ENCODE results near the gene CARD6. TPM values are rescaled to one million over a fixed set of nuclear protein-coding genes. Genes with fewer than 3 reads are reported as not detected.
"Not testable (repeated sequence)": the region's sequence is repeated elsewhere in the genome, so short reads cannot be mapped to it uniquely, and the experiment has no call there.

Gene CARD6
- total RNA-seq, 2 experiments from 2014 or later, result 4.4 to 4.6 TPM

DNA sequence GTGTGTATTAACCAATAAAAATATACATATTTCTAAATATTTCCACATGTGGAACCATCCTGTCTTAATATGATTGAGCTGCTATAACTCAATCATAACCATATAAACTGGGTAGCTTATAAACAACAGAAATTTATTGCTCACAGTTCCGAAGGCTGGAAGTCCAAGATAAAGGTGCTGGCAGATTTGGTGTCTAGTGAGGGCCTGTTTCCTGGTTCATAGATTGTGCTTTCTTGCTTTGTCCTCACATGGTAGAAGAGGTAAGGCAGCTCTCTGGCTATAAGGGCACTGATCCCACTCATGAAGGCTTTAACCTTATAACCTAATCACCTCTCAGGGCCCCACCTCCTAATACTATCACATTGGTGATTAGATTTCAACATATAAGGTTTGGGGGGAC lies 29.0 kb upstream of the CARD6 start:
- Mint-ChIP-seq H3K27me3 (no peaks in the 10 kb centered on the region), H3K4me1 (peaks cover 23% of the 10 kb centered on the region), H3K9me3 (no peaks in the 10 kb centered on the region), H3K4me3 (no peak overlapping the region), H3K36me3 (ENCODE audit: low read depth) (no peaks in the 10 kb centered on the region), H3K27ac (no peak overlapping the region)
- CTCF ChIA-PET, result no interaction called here
- POLR2A ChIA-PET, result interaction anchor here (0.9 to 1.9 kb wide), 3 partner anchors 9 to 23 kb away, joined by 3 to 6 read pairs (median 4); partner anchors contain the start of gene RPL37
- no peak for DNase-seq

DNA sequence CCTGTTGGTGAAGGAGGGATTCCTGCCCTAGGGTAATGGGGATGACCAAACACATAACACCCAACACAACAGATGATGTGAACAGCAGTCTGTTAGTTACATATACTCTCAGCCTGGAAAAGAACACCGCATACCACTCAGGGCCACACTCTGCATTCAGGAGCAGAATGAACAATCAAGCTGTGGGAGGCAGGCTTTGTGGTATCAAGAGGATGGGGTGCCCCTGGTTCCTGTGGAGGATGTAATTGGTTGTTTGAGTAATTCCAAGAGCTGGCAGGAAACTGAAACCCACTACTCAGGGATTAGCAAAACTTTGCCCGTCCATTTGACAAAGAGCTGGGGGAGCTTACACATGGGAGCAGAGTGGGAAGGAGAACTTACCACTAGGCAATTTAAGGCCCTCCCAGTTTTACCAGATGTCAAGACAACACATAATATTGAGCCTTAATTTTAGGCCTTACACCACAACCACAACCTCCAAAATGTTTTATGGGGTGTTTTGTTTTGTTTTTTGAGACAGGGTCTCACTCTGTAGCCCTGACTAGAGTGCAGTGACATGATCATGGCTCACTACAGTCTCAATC lies 27.4 kb upstream of the CARD6 start:
- CTCF ChIA-PET, result no interaction called here
- Mint-ChIP-seq H3K27me3 (no peaks in the 10 kb centered on the region), H3K4me1 (peaks cover 13% of the 10 kb centered on the region), H3K9me3 (no peaks in the 10 kb centered on the region), H3K4me3 (no peak overlapping the region), H3K27ac (no peak overlapping the region), H3K36me3 (ENCODE audit: low read depth) (no peaks in the 10 kb centered on the region)
- peak; percentile 31 for DNase-seq
- POLR2A ChIA-PET, result interaction anchor here (1.1 to 3.2 kb wide), 2 partner anchors 16 to 19 kb away, joined by 3 to 19 read pairs; partner anchors contain the start of genes PRKAA1 and RPL37

DNA sequence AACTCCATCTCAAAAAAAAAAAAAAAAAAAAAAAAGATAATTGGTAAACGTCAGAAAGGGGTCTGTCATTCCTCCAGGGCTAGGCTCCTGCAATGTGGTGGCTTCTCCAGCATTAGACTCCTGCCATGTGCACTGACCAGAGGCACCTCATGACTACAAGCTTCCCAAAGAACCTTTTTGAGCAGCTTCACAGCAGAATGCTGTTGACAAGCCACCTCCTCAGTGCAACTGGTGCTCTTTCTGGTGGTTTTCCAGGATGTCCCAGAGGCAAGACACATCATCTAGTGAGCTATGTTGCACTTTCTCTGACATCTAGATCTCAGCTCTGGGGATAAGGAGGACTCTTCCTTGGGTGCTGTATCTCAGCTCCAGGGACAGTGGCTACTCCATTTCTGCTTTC lies 17.7 kb upstream of the CARD6 start:
- H3K4me1 Mint-ChIP-seq, result no peaks in the 10 kb centered on the region
- peaks cover 35% of the 10 kb centered on the region for H3K36me3 Mint-ChIP-seq (ENCODE audit: low read depth)
- H3K27ac Mint-ChIP-seq, result no peak overlapping the region
- ChIA-PET POLR2A (interaction anchor here (0.7 to 1.7 kb wide), 2 partner anchors 9 to 11 kb away, joined by 4 to 5 read pairs; no protein-coding TSS in a partner anchor), CTCF (no interaction called here)
- no peak for DNase-seq
- no peak overlapping the region for H3K4me3 Mint-ChIP-seq
- no peaks in the 10 kb centered on the region for H3K27me3 Mint-ChIP-seq
- H3K9me3 Mint-ChIP-seq, result no peaks in the 10 kb centered on the region

DNA sequence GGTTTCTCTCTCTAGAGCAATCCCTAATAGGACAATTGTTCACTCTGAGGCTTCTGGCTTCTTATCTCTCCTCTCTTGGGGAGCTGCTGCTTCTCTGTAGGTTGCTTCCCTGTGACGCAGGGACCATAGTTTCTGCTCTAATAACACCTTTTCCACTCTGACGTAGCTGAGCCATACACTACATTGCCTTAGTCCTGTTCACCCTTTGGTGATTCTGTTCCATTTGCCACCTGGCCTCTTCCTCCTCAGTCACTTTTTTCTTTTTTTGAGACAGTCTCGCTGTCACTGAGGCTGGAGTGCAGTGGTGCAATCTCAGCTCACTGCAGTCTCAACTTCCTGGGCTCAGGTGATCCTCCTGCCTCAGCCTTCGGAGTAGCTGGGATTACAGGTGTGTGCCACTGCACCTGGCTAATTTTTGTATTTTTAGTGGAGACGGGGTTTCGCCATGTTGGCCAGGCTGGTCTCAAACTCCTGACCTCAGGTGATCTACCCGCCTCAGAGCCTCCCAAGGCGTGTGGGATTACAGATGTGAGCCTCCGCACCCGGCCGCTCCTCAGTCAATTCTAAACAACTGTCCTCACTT lies 15.6 kb upstream of the CARD6 start:
- H3K9me3 Mint-ChIP-seq, H3K4me3 Mint-ChIP-seq, H3K27me3 Mint-ChIP-seq, H3K27ac Mint-ChIP-seq, DNase-seq: not testable (repeated sequence)
- ChIA-PET POLR2A (interaction anchor here (0.8 to 1.6 kb wide), 4 partner anchors 8 to 28 kb away, joined by 3 to 5 read pairs (median 4); partner anchors contain the start of gene PRKAA1), CTCF (interaction anchor here (1.2 kb wide), 1 partner anchor 22 kb away, joined by 3 read pairs; no protein-coding TSS in a partner anchor)
- Mint-ChIP-seq H3K36me3 (ENCODE audit: low read depth) (peaks cover 53% of the 10 kb centered on the region), H3K4me1 (peaks cover 15% of the 10 kb centered on the region)

DNA sequence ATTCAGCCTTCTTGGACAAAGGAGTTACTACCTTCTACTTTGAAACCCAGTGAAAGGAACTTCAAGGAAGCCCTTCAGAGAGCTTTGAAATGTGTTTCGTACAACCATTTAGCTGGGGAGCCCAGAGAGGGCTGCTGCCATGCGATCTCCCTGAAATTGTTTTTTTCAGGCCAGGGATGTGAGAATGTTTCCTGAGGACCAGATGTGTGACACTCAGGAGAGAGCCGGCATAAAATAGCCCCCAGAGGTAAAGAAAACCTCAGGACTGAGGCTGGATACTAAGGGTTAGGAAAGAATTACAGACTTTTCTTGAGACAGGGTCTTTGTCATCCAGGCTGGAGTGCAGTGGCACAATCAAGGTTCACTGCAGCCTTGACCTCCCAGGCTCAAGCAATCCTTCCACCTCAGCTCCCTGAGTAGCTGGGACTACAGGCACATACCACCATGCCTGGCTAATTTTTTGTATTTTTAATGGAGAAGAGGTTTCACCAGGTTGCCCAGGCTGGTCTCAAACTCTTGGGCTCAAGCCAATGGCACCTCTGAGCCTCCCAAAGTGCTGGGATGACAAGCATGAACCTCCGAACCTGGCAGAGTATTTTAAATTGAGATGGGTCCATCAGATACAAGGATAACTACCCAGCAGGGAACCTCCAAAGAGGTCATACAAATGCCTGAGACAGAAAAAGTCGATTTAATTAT lies 14.5 kb upstream of the CARD6 start:
- no peaks in the 10 kb centered on the region for H3K27me3 Mint-ChIP-seq
- no peaks in the 10 kb centered on the region for H3K9me3 Mint-ChIP-seq
- no peak overlapping the region for H3K27ac Mint-ChIP-seq
- ChIA-PET POLR2A (interaction anchor here (0.8 to 1.5 kb wide), 6 partner anchors 9 to 29 kb away, joined by 3 to 6 read pairs (median 4); partner anchors contain the start of gene PRKAA1), CTCF (interaction anchor here (1.2 kb wide), 1 partner anchor 24 kb away, joined by 3 read pairs; no protein-coding TSS in a partner anchor)
- H3K4me1 Mint-ChIP-seq, result peaks cover 25% of the 10 kb centered on the region
- H3K4me3 Mint-ChIP-seq, result no peak overlapping the region
- DNase-seq, result no peak
- peaks cover 60% of the 10 kb centered on the region for H3K36me3 Mint-ChIP-seq (ENCODE audit: low read depth)

DNA sequence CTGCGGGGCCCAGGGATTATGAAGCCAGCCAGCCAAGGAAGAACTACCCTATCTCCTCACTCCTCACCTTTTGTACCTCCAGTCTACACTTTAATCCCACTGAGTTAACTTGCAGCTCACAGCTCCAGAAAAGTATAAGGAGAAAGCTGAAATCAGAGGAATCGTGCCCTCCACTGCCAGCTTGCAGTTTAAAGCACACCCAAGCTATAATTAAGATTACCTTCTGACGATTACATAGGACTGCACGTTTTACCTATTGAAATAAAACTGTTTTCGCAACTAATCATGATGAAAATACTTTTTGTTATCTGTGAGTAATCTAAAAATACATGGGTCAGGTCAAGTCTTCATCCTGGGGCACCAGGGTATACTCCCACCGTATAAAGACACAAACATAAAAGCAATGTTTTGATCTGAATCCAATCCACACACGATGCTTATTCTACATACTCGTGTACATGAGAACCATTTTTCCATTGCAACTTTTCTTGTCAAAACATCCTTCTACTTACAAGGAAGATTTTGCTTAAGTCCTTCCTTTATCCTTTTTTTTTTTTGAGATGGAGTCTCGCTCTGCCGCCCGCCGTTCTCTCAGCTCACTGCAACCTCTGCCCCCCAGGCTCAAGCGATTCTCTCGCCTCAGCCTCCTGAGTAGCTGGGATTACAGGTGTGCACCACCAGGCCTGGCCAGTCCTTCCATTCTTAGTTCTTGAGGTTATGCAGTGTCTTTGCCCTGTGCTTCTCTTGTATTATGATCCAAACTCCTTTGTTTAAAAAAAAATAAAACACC lies 13.8 kb upstream of the CARD6 start:
- H3K9me3 Mint-ChIP-seq, result no peaks in the 10 kb centered on the region
- peaks cover 32% of the 10 kb centered on the region for H3K4me1 Mint-ChIP-seq
- no peak overlapping the region for H3K27ac Mint-ChIP-seq
- H3K4me3 Mint-ChIP-seq, result no peak overlapping the region
- CTCF ChIA-PET, result no interaction called here
- no peaks in the 10 kb centered on the region for H3K27me3 Mint-ChIP-seq
- peaks cover 66% of the 10 kb centered on the region for H3K36me3 Mint-ChIP-seq (ENCODE audit: low read depth)
- POLR2A ChIA-PET, result interaction anchor here (1.0 to 1.4 kb wide), 3 partner anchors 15 to 19 kb away, joined by 3 to 6 read pairs (median 4); no protein-coding TSS in a partner anchor
- DNase-seq, result no peak

DNA sequence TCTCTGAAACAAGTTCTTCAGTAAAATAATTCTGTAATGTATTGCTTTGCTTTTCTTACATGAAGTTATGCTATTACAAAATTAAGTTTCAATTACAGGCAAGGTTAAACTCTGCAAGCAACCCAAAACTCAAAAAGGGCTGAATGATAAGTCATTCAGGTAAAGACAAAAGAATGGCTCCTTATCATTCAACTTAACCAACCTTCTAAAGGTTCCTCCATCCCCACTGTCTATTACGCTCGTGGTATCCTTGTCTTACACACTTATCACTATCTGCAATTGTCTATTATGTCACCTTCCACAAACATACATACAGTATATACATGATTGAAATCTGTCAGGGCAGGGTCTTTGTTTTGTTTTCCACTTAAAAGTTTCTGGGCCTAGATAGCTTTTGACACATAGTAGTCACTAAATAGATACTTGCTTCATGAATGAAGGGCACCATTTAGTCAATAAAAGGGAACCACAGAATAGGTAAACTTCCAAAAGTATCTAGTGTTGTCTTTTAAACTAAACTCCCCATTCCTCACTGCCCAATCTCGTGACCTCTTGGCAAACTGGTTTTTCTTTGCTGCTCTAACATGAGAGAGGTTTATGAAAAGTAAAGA lies 13.0 kb upstream of the CARD6 start:
- no peaks in the 10 kb centered on the region for H3K9me3 Mint-ChIP-seq
- H3K27me3 Mint-ChIP-seq, result no peaks in the 10 kb centered on the region
- DNase-seq, result no peak
- H3K36me3 Mint-ChIP-seq (ENCODE audit: low read depth), result peaks cover 69% of the 10 kb centered on the region
- CTCF ChIA-PET, result no interaction called here
- H3K4me3 Mint-ChIP-seq, result no peak overlapping the region
- H3K4me1 Mint-ChIP-seq, result peaks cover 40% of the 10 kb centered on the region
- H3K27ac Mint-ChIP-seq, result no peak overlapping the region
- POLR2A ChIA-PET, result interaction anchor here (1.7 kb wide), 1 partner anchor 73 kb away, joined by 7 read pairs; the partner anchor contains the start of gene TTC33

DNA sequence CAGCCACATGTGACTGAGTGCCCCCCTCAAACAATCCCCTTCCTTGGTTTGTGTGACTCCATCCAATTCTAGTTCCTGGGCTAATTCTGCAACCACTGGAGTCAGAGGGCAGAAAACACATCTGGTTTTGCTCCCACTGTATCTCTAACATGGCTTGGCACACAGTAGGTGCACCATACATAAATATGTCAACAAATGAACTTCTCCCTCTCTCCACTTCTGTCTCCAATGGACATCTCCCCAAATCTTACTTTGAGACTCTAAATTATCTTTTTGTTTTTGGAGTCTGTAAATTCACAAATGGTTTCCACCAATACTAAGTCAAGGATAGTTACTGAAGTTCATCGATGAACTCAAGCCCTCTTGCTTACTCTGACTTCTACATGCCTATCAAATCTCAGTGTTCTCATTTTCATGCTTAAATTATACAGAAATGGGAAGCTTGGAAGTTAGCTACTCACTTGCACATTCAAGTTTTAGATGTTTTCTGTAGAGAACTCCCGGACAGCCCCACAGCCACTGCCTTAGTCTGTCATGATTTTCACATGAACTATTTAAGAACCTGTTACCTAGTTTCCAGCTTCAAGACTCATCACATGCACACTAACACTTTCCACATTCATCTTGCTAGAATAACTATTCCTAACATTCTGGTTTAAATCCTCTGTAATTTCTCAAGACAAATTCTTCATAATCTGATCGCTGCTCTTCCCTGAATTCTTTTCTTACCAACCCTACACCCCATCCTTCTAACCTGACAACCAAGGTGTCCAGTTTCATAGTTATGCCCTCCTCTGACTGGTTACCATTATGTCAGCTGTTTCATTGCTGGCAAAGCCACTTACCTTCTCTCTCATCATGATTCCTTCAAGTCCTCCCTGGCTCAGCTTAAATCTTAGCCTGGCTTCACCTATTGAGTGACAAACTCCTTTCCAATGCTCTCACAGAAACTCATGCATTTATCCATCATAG lies 12.2 kb upstream of the CARD6 start:
- no peak for DNase-seq
- Mint-ChIP-seq H3K27ac (peak overlapping the region; percentile 17), H3K9me3 (no peaks in the 10 kb centered on the region), H3K4me1 (peaks cover 47% of the 10 kb centered on the region), H3K27me3 (no peaks in the 10 kb centered on the region), H3K4me3 (no peak overlapping the region), H3K36me3 (ENCODE audit: low read depth) (peaks cover 78% of the 10 kb centered on the region)
- CTCF ChIA-PET, result no interaction called here
- POLR2A ChIA-PET, result interaction anchor here (0.6 to 4.1 kb wide), 4 partner anchors 8 to 74 kb away, joined by 3 to 16 read pairs (median 5); partner anchors contain the start of gene TTC33

DNA sequence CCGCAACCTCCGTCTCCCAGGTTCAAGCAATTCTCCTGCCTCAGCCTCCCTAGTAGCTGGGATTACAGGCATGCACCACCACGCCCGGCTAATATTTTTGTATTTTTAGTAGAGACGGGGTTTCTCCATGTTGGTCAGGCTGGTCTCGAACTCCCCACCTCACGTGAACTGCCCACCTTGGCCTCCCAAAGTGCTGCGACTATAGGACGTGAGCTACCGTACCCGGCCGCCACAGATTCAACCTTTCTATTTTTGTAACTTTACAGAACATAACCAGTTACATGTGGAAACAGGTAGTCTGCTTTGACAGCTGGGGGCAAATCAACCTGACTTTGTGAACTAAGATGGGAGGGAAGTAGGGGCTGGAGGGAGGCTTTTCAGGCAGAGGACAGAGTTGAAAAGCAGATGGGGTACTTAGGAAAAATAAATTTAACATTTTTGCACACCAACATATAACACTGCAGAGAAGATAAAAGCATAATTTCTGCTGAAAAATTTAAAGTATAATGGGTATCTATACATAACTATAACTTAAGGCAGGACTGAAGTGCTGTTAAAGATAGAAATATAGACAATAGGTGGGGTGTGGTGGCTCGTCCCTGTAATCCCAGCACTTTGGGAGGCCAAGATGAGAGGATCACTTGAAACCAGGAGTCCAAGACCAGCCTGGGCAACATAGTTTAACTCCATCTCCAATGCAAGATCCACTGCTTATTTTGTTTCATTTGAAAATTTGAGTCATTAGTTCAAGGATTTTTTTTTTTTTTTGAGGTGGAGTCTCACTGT lies 11.2 kb upstream of the CARD6 start:
- H3K36me3 Mint-ChIP-seq (ENCODE audit: low read depth), result peaks cover 87% of the 10 kb centered on the region
- no peak overlapping the region for H3K4me3 Mint-ChIP-seq
- no peaks in the 10 kb centered on the region for H3K9me3 Mint-ChIP-seq
- DNase-seq, result no peak
- ChIA-PET CTCF (no interaction called here), POLR2A (interaction anchor here (0.7 to 4.1 kb wide), 7 partner anchors 9 to 145 kb away, joined by 3 to 16 read pairs (median 4); partner anchors contain the start of gene TTC33)
- no peaks in the 10 kb centered on the region for H3K27me3 Mint-ChIP-seq
- no peak overlapping the region for H3K27ac Mint-ChIP-seq
- peaks cover 50% of the 10 kb centered on the region for H3K4me1 Mint-ChIP-seq

DNA sequence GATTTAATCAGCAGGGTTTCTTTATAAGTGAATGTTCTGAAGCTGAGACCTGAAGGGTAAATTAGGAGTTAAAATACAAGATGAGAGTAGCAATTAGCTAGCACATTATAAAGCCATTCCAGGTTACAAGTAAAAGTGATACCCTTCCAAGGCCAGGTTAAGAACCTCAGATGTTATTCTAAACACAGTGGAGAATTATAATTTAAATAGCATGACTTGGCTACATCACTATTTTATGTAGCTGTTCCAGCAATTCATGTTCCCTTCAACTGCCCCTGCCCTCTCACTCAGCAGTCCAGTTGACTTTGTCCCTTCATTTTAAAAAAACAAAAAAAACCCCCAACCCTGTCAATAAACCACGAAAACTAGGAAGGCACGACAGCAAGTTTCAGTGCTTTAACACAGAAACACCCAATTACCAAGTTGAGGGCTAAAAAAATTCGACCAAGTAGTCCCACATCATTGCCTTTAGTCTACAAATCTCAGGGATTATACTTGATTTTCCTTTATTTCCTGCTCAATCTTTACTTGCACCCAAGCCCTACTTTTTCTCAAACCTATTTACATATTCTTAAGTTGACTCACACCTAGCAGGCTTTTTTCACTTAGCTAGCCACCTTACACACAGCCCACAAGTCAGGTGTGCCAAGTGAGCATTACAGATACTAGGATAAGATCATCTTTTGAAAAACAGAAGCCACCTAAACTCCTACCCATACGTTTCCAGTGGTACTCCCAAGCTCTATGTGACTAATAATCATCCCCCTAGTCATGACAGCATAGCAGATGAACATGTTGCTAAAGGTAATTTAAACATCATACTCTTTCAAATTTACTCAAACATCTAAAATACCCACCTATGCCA lies 9.6 kb upstream of the CARD6 start:
- no peak for DNase-seq
- Mint-ChIP-seq H3K4me1 (peaks cover 65% of the 10 kb centered on the region), H3K36me3 (ENCODE audit: low read depth) (peaks cover 86% of the 10 kb centered on the region), H3K4me3 (peak overlapping the region; percentile 12), H3K27me3 (no peaks in the 10 kb centered on the region), H3K9me3 (no peaks in the 10 kb centered on the region), H3K27ac (peak overlapping the region; percentile 50)
- ChIA-PET CTCF (interaction anchor here (0.6 to 1.9 kb wide), 4 partner anchors 10 to 1253 kb away, joined by 3 to 4 read pairs (median 4); partner anchors contain the start of genes CARD6 and TTC33), POLR2A (interaction anchor here (1.2 to 4.5 kb wide), 6 partner anchors 8 to 147 kb away, joined by 3 to 19 read pairs (median 7); no protein-coding TSS in a partner anchor)

Measured in activated CD4-positive, alpha-beta memory T cell treated with anti-CD3 and anti-CD28 coated beads, Interleukin-2, amount 10 ng/mL, durations not matched to agents 7 days and 5 days (primary cell).